Neural progenitor cell (in vitro differentiated cells): Measurements from ENCODE around the gene HMOX2. TPM values are rescaled to one million over a fixed set of nuclear protein-coding genes. Genes with fewer than 3 reads are reported as not detected.

Experiments
- DNase-seq: peaks from one replicate; pipeline ENCODE4 v3.0.0-alpha.2; 2016; ENCODE audit warnings: low spot score
- H2AFZ ChIP-seq: fragments of 200-600 bp; sonication (generic); replicated peaks from 2 replicates; pipeline ENCODE4 v1.6.1; 2016; ENCODE audit warnings: antibody characterized with exemption
- H3F3A ChIP-seq: fragments of 200-600 bp; sonication (generic); 2 replicates; pipeline ENCODE4 v1.6.1; 2016; ENCODE audit warnings: antibody characterized with exemption, low read depth
- H3K27ac ChIP-seq: fragments of 200-600 bp; sonication (generic); 2 replicates; pipeline ENCODE4 v1.5.1; 2016; ENCODE audit warnings: mild to moderate bottlenecking
- H3K27me3 ChIP-seq: fragments of 200-600 bp; sonication (generic); 2 replicates; pipeline ENCODE4 v1.6.1; 2016; ENCODE audit warnings: mild to moderate bottlenecking, moderate library complexity
- H3K36me3 ChIP-seq: fragments of 200-600 bp; sonication (generic); 2 replicates; pipeline ENCODE4 v1.5.1; 2016
- H3K4me1 ChIP-seq: fragments of 200-600 bp; sonication (generic); 2 replicates; pipeline ENCODE4 v1.6.1; 2016; ENCODE audit warnings: mixed run types
- H3K4me2 ChIP-seq: fragments of 200-600 bp; sonication (generic); 2 replicates; pipeline ENCODE4 v1.6.1; 2016
- H3K4me3 ChIP-seq: fragments of 200-600 bp; sonication (generic); 2 replicates; pipeline ENCODE4 v1.5.1; 2016
- H3K79me2 ChIP-seq: fragments of 200-600 bp; sonication (generic); 2 replicates; pipeline ENCODE4 v1.6.1; 2016; ENCODE audit warnings: low read depth
- H3K9ac ChIP-seq: fragments of 200-600 bp; sonication (generic); 2 replicates; pipeline ENCODE4 v1.6.1; 2016
- H3K9me3 ChIP-seq: fragments of 200-600 bp; sonication (generic); 2 replicates; pipeline ENCODE4 v1.5.1; 2016; ENCODE audit warnings: low read depth
- H4K20me1 ChIP-seq: fragments of 200-600 bp; sonication (generic); 2 replicates; pipeline ENCODE4 v1.6.1; 2016; ENCODE audit warnings: low read depth
- H3K27ac Mint-ChIP-seq: 3 replicates; pipeline ENCODE4 v1.8.0; 2021; ENCODE audit warnings: mixed read lengths
- H3K27me3 Mint-ChIP-seq: 2 replicates; pipeline ENCODE4 v1.8.0; 2022; ENCODE audit warnings: low read depth, mild to moderate bottlenecking, inconsistent platforms, moderate library complexity, mixed read lengths; ENCODE audit not compliant: insufficient read depth
- H3K36me3 Mint-ChIP-seq: 3 replicates; pipeline ENCODE4 v1.8.0; 2021; ENCODE audit warnings: mixed read lengths
- H3K4me1 Mint-ChIP-seq: 3 replicates; pipeline ENCODE4 v1.8.0; 2021; ENCODE audit warnings: mixed read lengths
- H3K4me3 Mint-ChIP-seq: 3 replicates; pipeline ENCODE4 v1.8.0; 2021; ENCODE audit warnings: mild to moderate bottlenecking, moderate library complexity, mixed read lengths
- H3K9me3 Mint-ChIP-seq: 3 replicates; pipeline ENCODE4 v1.8.0; 2020; ENCODE audit warnings: mixed read lengths
- CTCF ChIP-seq: fragments of 200-600 bp; sonication (generic); IDR thresholded peaks from 2 replicates; pipeline ENCODE4 v1.5.1; 2017; ENCODE audit warnings: antibody characterized with exemption, mild to moderate bottlenecking
- EZH2 ChIP-seq: fragments of 200-600 bp; sonication (generic); IDR thresholded peaks from 2 replicates; pipeline ENCODE4 v1.6.1; 2017; ENCODE audit warnings: antibody characterized with exemption, mild to moderate bottlenecking, moderate library complexity
- EZH2phosphoT487 ChIP-seq: fragments of 200-600 bp; sonication (generic); IDR thresholded peaks from 2 replicates; pipeline ENCODE4 v1.6.1; 2017; ENCODE audit warnings: antibody characterized with exemption
- total RNA-seq: library from RNA; depleted of rRNA; stranded (reverse); fragments of >200 nt; gene quantifications from 2 replicates; pipeline ENCODE4 v1.2.3, GENCODE V29; 2015; ENCODE audit warnings: low replicate concordance

HMOX2 gene
- total RNA-seq, 1 donor from 2014 or later, result 20.3 TPM

- H3K4me3 Mint-ChIP-seq, result no peak overlapping the region
- peaks cover 2% of the 10 kb centered on the region for H3K27me3 Mint-ChIP-seq
- Histone ChIP-seq H3F3A (peaks cover 22% of the 10 kb centered on the region), H3K36me3 (no peaks in the 10 kb centered on the region), H3K27me3 (no peaks in the 10 kb centered on the region), H4K20me1 (peaks cover 47% of the 10 kb centered on the region), H3K4me2 (peak overlapping the region; percentile 8), H2AFZ (no peak overlapping the region), H3K4me1 (peaks cover 15% of the 10 kb centered on the region), H3K27ac (peak overlapping the region; percentile 43), H3K79me2 (peaks cover 8% of the 10 kb centered on the region), H3K4me3 (no peak overlapping the region), H3K9ac (no peak overlapping the region), H3K9me3 (no peaks in the 10 kb centered on the region)
- DNase-seq, result peak; percentile 54
- no peaks in the 10 kb centered on the region for H3K9me3 Mint-ChIP-seq
- TF ChIP-seq EZH2 (no peak), EZH2phosphoT487 (no peak), CTCF (no peak)
- H3K36me3 Mint-ChIP-seq, result peaks cover 13% of the 10 kb centered on the region
- H3K27ac Mint-ChIP-seq, result peak overlapping the region; percentile 66
- H3K4me1 Mint-ChIP-seq, result peaks cover 39% of the 10 kb centered on the region
These were observed 45.9 kb downstream of the HMOX2 start for GRCh38 chr16:4522051-4522581.

GRCh38 chr16:4523686-4524085 lies 47.5 kb downstream of the HMOX2 start:
- Mint-ChIP-seq H3K36me3 (peaks cover 18% of the 10 kb centered on the region), H3K27ac (no peak overlapping the region), H3K27me3 (peaks cover 2% of the 10 kb centered on the region), H3K9me3 (no peaks in the 10 kb centered on the region), H3K4me1 (peaks cover 40% of the 10 kb centered on the region), H3K4me3 (no peak overlapping the region)
- peaks cover 14% of the 10 kb centered on the region for H3F3A ChIP-seq
- H4K20me1 ChIP-seq, result peaks cover 39% of the 10 kb centered on the region
- no peak overlapping the region for H3K4me2 ChIP-seq
- H3K4me3 ChIP-seq, result no peak overlapping the region
- H3K27me3 ChIP-seq, result no peaks in the 10 kb centered on the region
- TF ChIP-seq CTCF (no peak), EZH2 (no peak), EZH2phosphoT487 (no peak)
- no peak overlapping the region for H2AFZ ChIP-seq
- H3K4me1 ChIP-seq, result peaks cover 15% of the 10 kb centered on the region
- DNase-seq, result no peak
- no peak overlapping the region for H3K9ac ChIP-seq
- no peak overlapping the region for H3K27ac ChIP-seq
- no peaks in the 10 kb centered on the region for H3K36me3 ChIP-seq
- H3K9me3 ChIP-seq, result no peaks in the 10 kb centered on the region
- peaks cover 8% of the 10 kb centered on the region for H3K79me2 ChIP-seq

DNA sequence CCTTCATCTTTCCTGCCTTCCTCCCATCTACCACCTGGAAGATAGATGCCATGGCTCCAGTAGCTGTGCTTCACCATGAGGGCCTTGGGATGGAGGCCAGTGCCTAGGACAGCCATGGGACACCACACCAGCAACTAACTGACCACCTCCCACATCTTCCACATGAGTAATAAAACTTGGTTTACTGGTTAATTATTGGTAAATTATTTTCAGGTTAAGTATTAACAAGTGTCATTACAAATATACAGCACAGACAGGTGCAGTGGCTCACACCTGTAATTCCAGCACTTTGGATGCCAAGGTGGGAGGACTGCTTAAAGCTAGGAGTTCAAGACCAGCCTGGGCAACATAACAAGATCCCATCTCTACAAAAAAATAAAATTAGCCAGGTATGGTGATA lies 48.4 kb downstream of the HMOX2 start:
- Histone ChIP-seq H3K9ac (no peak overlapping the region), H3K4me1 (peaks cover 21% of the 10 kb centered on the region), H3K4me3 (no peak overlapping the region), H3K36me3 (no peaks in the 10 kb centered on the region), H2AFZ (no peak overlapping the region), H3K9me3 (no peaks in the 10 kb centered on the region), H3K27me3 (no peaks in the 10 kb centered on the region), H3K4me2 (no peak overlapping the region), H3F3A (peaks cover 19% of the 10 kb centered on the region), H3K27ac (no peak overlapping the region), H4K20me1 (peaks cover 48% of the 10 kb centered on the region), H3K79me2 (peaks cover 8% of the 10 kb centered on the region)
- Mint-ChIP-seq H3K36me3 (peaks cover 18% of the 10 kb centered on the region), H3K4me3 (no peak overlapping the region), H3K4me1 (peaks cover 43% of the 10 kb centered on the region), H3K27me3 (peaks cover 2% of the 10 kb centered on the region), H3K9me3 (no peaks in the 10 kb centered on the region), H3K27ac (no peak overlapping the region)
- DNase-seq, result no peak
- no peak for TF ChIP-seq CTCF
- TF ChIP-seq EZH2phosphoT487, result no peak
- no peak for TF ChIP-seq EZH2
